BLaER1 treated with 17β-estradiol and CSF1 and Interleukin-3, amounts not matched to agents 10 nM and 100 nM (cell line): ENCODE measurements around the gene FZD10.
A peak's percentile ranks its signal among the peaks of the same experiment; 100 is the strongest.

Experiments used
- H3K27ac ChIP-seq, 11 experiments: shearing (Covaris generic); formaldehyde crosslinking; 2 replicates each; pipeline ENCODE4 v1.8.1; 2022
- H3K27me3 ChIP-seq, 11 experiments: shearing (Covaris generic); formaldehyde crosslinking; 2 replicates each; pipeline ENCODE4 v1.8.1; 2022
- H3K36me3 ChIP-seq, 11 experiments: shearing (Covaris generic); formaldehyde crosslinking; 2 replicates each; pipeline ENCODE4 v1.8.1; 2022
- H3K4me1 ChIP-seq, 10 experiments: shearing (Covaris generic); formaldehyde crosslinking; 2 replicates each; pipeline ENCODE4 v1.8.1; 2022
- H3K4me2 ChIP-seq, 11 experiments: shearing (Covaris generic); formaldehyde crosslinking; 2 replicates each; pipeline ENCODE4 v1.8.1; 2022
- H3K4me3 ChIP-seq, 10 experiments: shearing (Covaris generic); formaldehyde crosslinking; 2 replicates each; pipeline ENCODE4 v1.8.1; 2022
- H3K9ac ChIP-seq, 11 experiments: shearing (Covaris generic); formaldehyde crosslinking; 2 replicates each; pipeline ENCODE4 v1.8.1; 2022
- H3K9me3 ChIP-seq, 11 experiments: shearing (Covaris generic); formaldehyde crosslinking; replicated peaks in 1 of 11; 2 replicates each; pipeline ENCODE4 v1.8.1; 2022
- H4K20me1 ChIP-seq, 11 experiments: shearing (Covaris generic); formaldehyde crosslinking; 2 replicates each; pipeline ENCODE4 v1.8.1; 2022
- Cebpa-rat ChIP-seq, 11 experiments: shearing (Covaris generic); IDR thresholded peaks; 2 replicates each; pipeline ENCODE4 v1.8.1; 2022

The FZD10 gene

GRCh38 chr12:130120012-130120805, 42.1 kb upstream of the FZD10 start:
- no peaks in the 10 kb centered on the region for H3K9me3 ChIP-seq
- H3K27me3 ChIP-seq: no peaks in the 10 kb centered on the region
- no peak overlapping the region for H3K27ac ChIP-seq
- peaks cover 7 to 14% (median 8%) of the 10 kb centered on the region in 10 experiments; a peak in 14 of 20 replicates for H3K4me1 ChIP-seq
- TF ChIP-seq Cebpa-rat (IDR thresholded peaks at IDR 0.05): no peak
- H3K4me2 ChIP-seq: no peak overlapping the region
- H4K20me1 ChIP-seq: no peaks in the 10 kb centered on the region
- no peaks in the 10 kb centered on the region for H3K36me3 ChIP-seq
- no peak overlapping the region for H3K9ac ChIP-seq
- H3K4me3 ChIP-seq: no peak overlapping the region

GRCh38 chr12:130121226-130122000, 40.9 kb upstream of the FZD10 start:
- H4K20me1 ChIP-seq: no peaks in the 10 kb centered on the region; a peak in 1 of 22 replicates
- TF ChIP-seq Cebpa-rat (IDR thresholded peaks at IDR 0.05): no peak
- no peaks in the 10 kb centered on the region for H3K36me3 ChIP-seq
- H3K9ac ChIP-seq: no peak overlapping the region
- H3K27me3 ChIP-seq: no peaks in the 10 kb centered on the region
- no peaks in the 10 kb centered on the region for H3K9me3 ChIP-seq
- H3K4me2 ChIP-seq: no peak overlapping the region
- H3K4me1 ChIP-seq: peaks cover 7 to 18% (median 8%) of the 10 kb centered on the region in 10 experiments; a peak in 15 of 20 replicates
- H3K4me3 ChIP-seq: no peak overlapping the region
- H3K27ac ChIP-seq: no peak overlapping the region

- Histone ChIP-seq H4K20me1 (no peaks in the 10 kb centered on the region; a peak in 1 of 22 replicates), H3K36me3 (no peaks in the 10 kb centered on the region), H3K27me3 (no peaks in the 10 kb centered on the region), H3K27ac (no peak overlapping the region), H3K9me3 (no peaks in the 10 kb centered on the region), H3K4me1 (peaks cover 5 to 12% (median 11%) of the 10 kb centered on the region in 10 experiments; a peak in 15 of 20 replicates), H3K9ac (no peak overlapping the region), H3K4me2 (no peak overlapping the region), H3K4me3 (no peak overlapping the region)
- TF ChIP-seq Cebpa-rat (IDR thresholded peaks at IDR 0.05): no peak
These were observed 39.9 kb upstream of the FZD10 start for GRCh38 chr12:130122356-130122755.

GRCh38 chr12:130124106-130124505, 38.2 kb upstream of the FZD10 start:
- H3K4me2 ChIP-seq: no peak overlapping the region
- no peak overlapping the region for H3K27ac ChIP-seq
- H3K27me3 ChIP-seq: no peaks in the 10 kb centered on the region
- H4K20me1 ChIP-seq: no peaks in the 10 kb centered on the region; a peak in 1 of 22 replicates
- H3K9me3 ChIP-seq: peaks cover 0 to 6% (median 3%) of the 10 kb centered on the region in 11 experiments; a peak in 15 of 22 replicates
- no peaks in the 10 kb centered on the region for H3K36me3 ChIP-seq
- H3K4me3 ChIP-seq: no peak overlapping the region
- peaks cover 0 to 12% (median 6%) of the 10 kb centered on the region in 10 experiments; a peak in 10 of 20 replicates for H3K4me1 ChIP-seq
- no peak overlapping the region for H3K9ac ChIP-seq
- TF ChIP-seq Cebpa-rat (IDR thresholded peaks at IDR 0.05): no peak

- Histone ChIP-seq H3K36me3 (no peaks in the 10 kb centered on the region), H3K9me3 (peaks cover 0 to 12% (median 8%) of the 10 kb centered on the region in 11 experiments; a peak in 15 of 22 replicates), H4K20me1 (no peaks in the 10 kb centered on the region; a peak in 1 of 22 replicates), H3K27me3 (no peaks in the 10 kb centered on the region), H3K9ac (no peak overlapping the region), H3K4me2 (no peak overlapping the region), H3K4me1 (peaks cover 0 to 12% (median 6%) of the 10 kb centered on the region in 10 experiments; a peak in 10 of 20 replicates), H3K27ac (no peak overlapping the region), H3K4me3 (no peak overlapping the region)
- no peak for TF ChIP-seq Cebpa-rat (IDR thresholded peaks at IDR 0.05)
These were observed 37.5 kb upstream of the FZD10 start for GRCh38 chr12:130124605-130125244.

- H3K27ac ChIP-seq: no peak overlapping the region
- TF ChIP-seq Cebpa-rat (IDR thresholded peaks at IDR 0.05): no peak
- H3K4me3 ChIP-seq: no peak overlapping the region
- H3K9me3 ChIP-seq: peaks cover 0 to 13% (median 8%) of the 10 kb centered on the region in 11 experiments; a peak in 15 of 22 replicates
- no peaks in the 10 kb centered on the region for H3K36me3 ChIP-seq
- no peaks in the 10 kb centered on the region; a peak in 1 of 22 replicates for H4K20me1 ChIP-seq
- H3K4me1 ChIP-seq: peaks cover 0 to 12% (median 6%) of the 10 kb centered on the region in 10 experiments; a peak in 10 of 20 replicates
- no peaks in the 10 kb centered on the region; a peak in 1 of 22 replicates for H3K27me3 ChIP-seq
- no peak overlapping the region for H3K9ac ChIP-seq
- H3K4me2 ChIP-seq: peak overlapping the region in 1 of 11 experiments; percentile 23; a peak in 3 of 22 replicates
These were observed 36.2 kb upstream of the FZD10 start for GRCh38 chr12:130126023-130126432.

GRCh38 chr12:130127532-130127911, 34.7 kb upstream of the FZD10 start:
- no peak overlapping the region for H3K4me2 ChIP-seq
- peaks cover 0 to 12% (median 6%) of the 10 kb centered on the region in 10 experiments; a peak in 11 of 20 replicates for H3K4me1 ChIP-seq
- H4K20me1 ChIP-seq: peaks cover 0 to 8% (median 0%) of the 10 kb centered on the region in 11 experiments; a peak in 2 of 22 replicates
- H3K9ac ChIP-seq: no peak overlapping the region
- no peak for TF ChIP-seq Cebpa-rat (IDR thresholded peaks at IDR 0.05)
- no peak overlapping the region for H3K4me3 ChIP-seq
- peaks cover 0 to 13% (median 8%) of the 10 kb centered on the region in 11 experiments; a peak in 15 of 22 replicates for H3K9me3 ChIP-seq
- no peak overlapping the region for H3K27ac ChIP-seq
- H3K36me3 ChIP-seq: no peaks in the 10 kb centered on the region
- H3K27me3 ChIP-seq: peaks cover 0 to 8% (median 5%) of the 10 kb centered on the region in 11 experiments; a peak in 9 of 22 replicates

- Histone ChIP-seq H3K27ac (no peak overlapping the region), H3K9ac (no peak overlapping the region), H3K4me1 (peaks cover 3 to 17% (median 7%) of the 10 kb centered on the region in 10 experiments; a peak in 15 of 20 replicates), H3K36me3 (no peaks in the 10 kb centered on the region), H3K4me3 (no peak overlapping the region), H4K20me1 (peaks cover 0 to 14% (median 0%) of the 10 kb centered on the region in 11 experiments; a peak in 4 of 22 replicates), H3K9me3 (peaks cover 0 to 13% (median 8%) of the 10 kb centered on the region in 11 experiments; a peak in 15 of 22 replicates), H3K27me3 (peaks cover 5 to 15% (median 11%) of the 10 kb centered on the region in 11 experiments; a peak in 15 of 22 replicates), H3K4me2 (peak overlapping the region in 1 of 11 experiments; percentile 26; a peak in 2 of 22 replicates)
- TF ChIP-seq Cebpa-rat (IDR thresholded peaks at IDR 0.05): no peak
These were observed 34.1 kb upstream of the FZD10 start for GRCh38 chr12:130127912-130128789.
